ACC112 (cell line): ENCODE results near the gene IVD.

Experiments
- H2AFZ ChIP-seq: fragments of 200-600 bp; sonication (generic); one replicate; pipeline ENCODE4 v1.6.0; 2017; ENCODE audit warnings: antibody characterized with exemption, low read length; ENCODE audit not compliant: unreplicated experiment
- H3K27ac ChIP-seq: fragments of 200-600 bp; sonication (generic); 2 replicates; pipeline ENCODE4 v1.5.1; 2014; ENCODE audit warnings: low read depth, mild to moderate bottlenecking, antibody characterized with exemption, low read length, moderate library complexity
- H3K27me3 ChIP-seq: fragments of 200-600 bp; sonication (generic); 2 replicates; pipeline ENCODE4 v1.6.1; 2014; ENCODE audit warnings: mild to moderate bottlenecking, antibody characterized with exemption, low read length, moderate library complexity, mixed read lengths; ENCODE audit not compliant: insufficient read depth
- H3K36me3 ChIP-seq: fragments of 200-600 bp; sonication (generic); 2 replicates; pipeline ENCODE4 v1.6.1; 2016; ENCODE audit warnings: mild to moderate bottlenecking, antibody characterized with exemption, low read length, moderate library complexity, mixed read lengths; ENCODE audit not compliant: insufficient read depth
- H3K4me1 ChIP-seq: fragments of 200-600 bp; sonication (generic); one replicate; pipeline ENCODE4 v1.6.1; 2016; ENCODE audit warnings: low read length, mixed read lengths; ENCODE audit not compliant: insufficient read depth, unreplicated experiment, control insufficient read depth
- H3K4me3 ChIP-seq: fragments of 200-600 bp; sonication (generic); 2 replicates; pipeline ENCODE4 v1.5.1; 2014; ENCODE audit warnings: mild to moderate bottlenecking, low read depth, low read length
- H3K79me2 ChIP-seq: fragments of 200-600 bp; sonication (generic); one replicate; pipeline ENCODE4 v1.6.0; 2016; ENCODE audit warnings: low read length; ENCODE audit not compliant: control insufficient read depth, unreplicated experiment, insufficient read depth

The IVD gene

DNA sequence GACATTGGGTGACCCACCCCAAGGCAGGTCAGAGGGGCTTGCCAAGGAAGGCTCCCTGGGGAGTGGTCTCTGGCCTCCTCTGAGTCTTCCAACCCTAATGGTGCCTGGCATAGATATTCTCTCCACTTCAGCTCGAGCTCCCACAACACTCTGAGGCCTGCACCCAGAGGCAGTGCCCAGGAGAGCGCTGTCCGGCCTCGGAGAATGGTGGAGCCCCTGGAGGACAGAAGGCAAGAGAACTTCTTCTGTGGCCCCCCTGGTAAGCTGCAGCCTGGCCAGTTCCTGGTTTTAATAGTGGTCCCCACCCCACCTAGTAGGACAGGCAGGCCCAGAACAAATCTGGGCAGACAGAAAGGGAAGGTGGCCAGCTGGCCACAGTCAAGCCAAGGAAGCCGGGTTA lies 40.6 kb upstream of the IVD start:
- Histone ChIP-seq H3K4me1 (peaks cover 5% of the 10 kb centered on the region), H3K36me3 (no peaks in the 10 kb centered on the region), H3K27me3 (no peaks in the 10 kb centered on the region), H2AFZ (no peak overlapping the region), H3K4me3 (no peak overlapping the region), H3K27ac (no peak overlapping the region), H3K79me2 (peaks cover 5% of the 10 kb centered on the region)

DNA sequence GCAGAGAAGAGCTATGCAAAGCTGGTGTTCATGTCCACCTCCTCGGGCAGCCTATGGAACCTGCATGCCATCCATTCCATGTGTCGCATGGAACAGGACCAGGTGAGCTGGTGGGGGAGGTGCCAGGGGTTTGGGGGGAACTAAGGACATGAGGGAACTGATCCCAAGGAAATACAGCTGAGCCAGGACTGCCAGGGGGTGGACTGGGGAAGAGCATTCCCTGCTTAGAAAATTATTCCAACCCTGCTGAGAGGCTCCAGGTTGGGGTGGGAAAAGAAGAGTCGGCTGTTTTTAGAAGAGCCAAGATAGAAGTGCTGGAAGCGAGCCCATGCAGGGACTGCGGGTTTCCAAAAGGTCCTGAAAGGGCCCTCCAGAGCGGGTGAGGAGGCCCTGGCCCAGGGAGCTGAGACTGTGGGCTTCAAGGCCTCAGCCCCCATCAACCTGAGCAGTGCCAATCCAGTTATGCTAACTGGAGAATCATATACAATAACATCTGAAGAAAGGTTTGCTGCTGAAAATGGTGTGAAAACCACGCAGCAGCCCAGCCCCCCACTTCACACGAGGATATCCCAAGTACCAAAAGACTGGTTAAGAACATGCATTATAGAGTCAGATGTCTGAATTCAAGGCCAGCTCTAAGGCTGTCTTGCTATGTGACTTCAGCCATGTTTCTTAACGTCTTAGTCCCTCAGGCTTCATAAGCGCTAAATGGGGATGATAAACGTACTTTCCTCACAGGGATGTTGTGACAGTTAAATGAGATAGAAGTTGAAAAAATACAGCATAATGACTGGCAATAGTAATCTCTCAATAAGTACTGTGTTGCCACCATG lies 39.8 kb upstream of the IVD start:
- Histone ChIP-seq H3K27me3 (no peaks in the 10 kb centered on the region), H3K36me3 (no peaks in the 10 kb centered on the region), H3K27ac (no peak overlapping the region), H2AFZ (no peak overlapping the region), H3K4me1 (peaks cover 5% of the 10 kb centered on the region), H3K79me2 (peaks cover 5% of the 10 kb centered on the region), H3K4me3 (no peak overlapping the region)

DNA sequence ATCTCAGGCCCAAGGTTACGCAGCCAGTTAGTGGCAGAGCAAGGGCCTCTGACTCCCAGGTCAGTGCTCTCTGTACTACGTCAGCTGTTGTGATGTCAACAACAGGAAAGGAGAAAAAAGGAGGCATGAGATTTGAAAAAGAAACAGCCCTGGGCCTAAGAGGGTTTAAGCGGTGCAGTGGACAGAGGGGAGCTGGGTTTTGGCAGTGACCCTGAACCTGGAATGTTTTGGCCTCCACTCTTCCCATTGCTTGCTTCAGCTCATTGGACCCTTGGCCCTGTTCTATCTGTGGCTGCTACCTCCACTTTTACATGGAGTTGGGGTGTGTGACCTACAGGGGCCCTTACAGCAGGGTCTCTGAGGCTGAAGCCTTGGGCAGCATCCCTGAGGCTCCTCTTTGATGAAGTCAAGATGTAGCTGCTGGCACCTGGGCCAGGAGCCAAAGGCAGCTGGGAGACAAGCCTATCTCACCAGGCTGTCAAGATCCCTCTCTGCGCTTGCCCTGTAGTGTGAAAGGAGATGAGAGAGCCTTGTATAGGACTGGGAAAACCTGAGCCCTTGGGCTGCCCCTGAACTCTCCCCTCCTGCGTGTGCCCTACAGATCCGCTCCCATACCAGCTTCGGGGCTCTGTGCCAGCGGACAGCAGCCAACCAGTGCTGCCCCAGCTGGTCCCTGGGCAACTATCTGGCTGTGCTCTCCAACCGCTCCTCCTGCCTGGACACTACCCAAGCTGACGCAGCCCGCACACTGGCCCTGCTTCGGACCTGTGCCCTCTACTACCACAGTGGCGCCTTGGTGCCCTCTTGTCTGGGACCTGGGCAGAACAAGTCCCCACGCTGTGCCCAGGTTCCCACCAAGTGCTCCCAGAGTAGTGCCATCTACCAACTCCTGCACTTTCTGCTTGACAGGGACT lies 38.9 kb upstream of the IVD start:
- H3K4me1 ChIP-seq = peaks cover 5% of the 10 kb centered on the region
- no peak overlapping the region for H3K4me3 ChIP-seq
- peaks cover 5% of the 10 kb centered on the region for H3K79me2 ChIP-seq
- no peaks in the 10 kb centered on the region for H3K27me3 ChIP-seq
- no peak overlapping the region for H3K27ac ChIP-seq
- no peaks in the 10 kb centered on the region for H3K36me3 ChIP-seq
- no peak overlapping the region for H2AFZ ChIP-seq

DNA sequence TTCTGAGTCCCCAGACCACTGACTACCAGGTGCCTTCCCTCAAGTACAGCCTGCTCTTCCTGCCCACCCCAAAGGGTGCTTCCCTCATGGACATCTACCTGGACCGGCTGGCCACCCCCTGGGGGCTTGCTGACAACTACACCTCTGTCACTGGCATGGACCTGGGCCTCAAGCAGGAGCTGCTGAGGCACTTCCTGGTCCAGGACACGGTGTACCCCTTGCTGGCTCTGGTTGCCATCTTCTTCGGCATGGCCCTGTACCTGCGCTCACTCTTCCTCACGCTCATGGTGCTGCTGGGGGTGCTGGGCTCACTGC lies 38.3 kb upstream of the IVD start:
- no peak overlapping the region for H2AFZ ChIP-seq
- no peak overlapping the region for H3K4me3 ChIP-seq
- peaks cover 5% of the 10 kb centered on the region for H3K79me2 ChIP-seq
- peaks cover 6% of the 10 kb centered on the region for H3K4me1 ChIP-seq
- H3K27me3 ChIP-seq = no peaks in the 10 kb centered on the region
- no peak overlapping the region for H3K27ac ChIP-seq
- no peaks in the 10 kb centered on the region for H3K36me3 ChIP-seq

DNA sequence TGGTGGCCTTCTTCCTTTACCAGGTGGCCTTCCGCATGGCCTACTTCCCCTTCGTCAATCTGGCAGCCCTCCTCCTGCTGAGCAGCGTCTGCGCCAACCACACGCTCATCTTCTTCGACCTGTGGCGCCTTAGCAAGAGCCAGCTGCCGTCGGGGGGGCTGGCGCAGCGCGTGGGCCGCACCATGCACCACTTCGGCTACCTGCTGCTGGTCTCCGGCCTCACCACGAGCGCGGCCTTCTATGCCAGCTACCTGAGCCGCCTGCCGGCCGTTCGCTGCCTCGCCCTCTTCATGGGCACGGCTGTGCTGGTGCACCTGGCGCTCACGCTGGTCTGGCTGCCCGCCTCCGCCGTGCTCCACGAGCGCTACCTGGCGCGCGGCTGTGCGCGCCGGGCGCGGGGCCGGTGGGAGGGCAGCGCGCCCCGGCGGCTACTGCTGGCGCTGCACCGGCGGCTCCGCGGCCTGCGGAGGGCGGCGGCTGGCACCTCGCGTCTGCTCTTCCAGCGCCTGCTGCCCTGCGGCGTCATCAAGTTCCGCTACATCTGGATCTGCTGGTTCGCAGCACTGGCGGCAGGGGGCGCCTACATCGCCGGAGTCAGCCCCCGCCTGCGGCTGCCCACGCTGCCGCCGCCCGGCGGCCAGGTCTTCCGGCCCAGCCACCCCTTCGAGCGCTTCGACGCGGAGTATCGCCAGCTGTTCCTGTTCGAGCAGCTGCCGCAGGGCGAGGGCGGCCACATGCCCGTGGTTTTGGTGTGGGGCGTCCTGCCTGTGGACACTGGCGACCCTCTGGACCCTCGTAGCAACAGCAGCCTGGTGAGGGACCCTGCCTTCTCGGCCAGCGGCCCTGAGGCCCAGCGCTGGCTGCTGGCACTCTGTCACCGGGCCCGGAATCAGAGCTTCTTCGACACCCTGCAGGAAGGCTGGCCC lies 37.6 kb upstream of the IVD start:
- H3K36me3 ChIP-seq = no peaks in the 10 kb centered on the region
- H2AFZ ChIP-seq = peak overlapping the region; percentile 67
- peaks cover 5% of the 10 kb centered on the region for H3K79me2 ChIP-seq
- H3K4me3 ChIP-seq = peak overlapping the region; percentile 66
- peaks cover 13% of the 10 kb centered on the region for H3K4me1 ChIP-seq
- H3K27me3 ChIP-seq = no peaks in the 10 kb centered on the region
- no peak overlapping the region for H3K27ac ChIP-seq

DNA sequence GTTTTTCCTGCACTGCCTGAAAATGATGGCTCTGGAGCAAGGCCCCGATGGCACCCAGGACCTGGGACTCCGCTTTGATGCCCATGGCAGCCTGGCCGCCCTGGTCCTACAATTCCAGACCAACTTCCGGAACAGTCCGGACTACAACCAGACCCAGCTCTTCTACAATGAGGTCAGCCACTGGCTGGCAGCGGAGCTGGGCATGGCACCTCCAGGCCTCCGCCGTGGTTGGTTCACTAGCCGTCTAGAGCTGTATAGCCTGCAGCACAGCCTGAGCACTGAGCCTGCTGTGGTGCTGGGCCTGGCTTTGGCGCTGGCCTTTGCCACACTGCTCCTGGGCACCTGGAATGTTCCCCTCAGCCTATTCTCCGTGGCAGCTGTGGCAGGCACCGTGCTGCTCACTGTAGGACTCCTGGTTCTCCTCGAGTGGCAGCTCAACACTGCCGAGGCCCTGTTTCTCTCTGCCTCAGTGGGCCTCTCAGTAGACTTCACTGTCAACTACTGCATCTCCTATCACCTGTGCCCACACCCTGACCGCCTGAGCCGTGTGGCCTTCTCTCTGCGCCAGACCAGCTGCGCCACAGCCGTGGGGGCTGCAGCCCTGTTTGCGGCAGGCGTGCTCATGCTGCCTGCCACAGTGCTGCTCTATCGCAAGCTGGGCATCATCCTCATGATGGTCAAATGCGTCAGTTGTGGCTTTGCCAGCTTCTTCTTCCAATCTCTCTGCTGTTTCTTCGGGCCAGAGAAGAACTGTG lies 36.7 kb upstream of the IVD start:
- peaks cover 5% of the 10 kb centered on the region for H3K79me2 ChIP-seq
- H3K27me3 ChIP-seq = no peaks in the 10 kb centered on the region
- no peak overlapping the region for H3K4me3 ChIP-seq
- H3K36me3 ChIP-seq = no peaks in the 10 kb centered on the region
- peaks cover 15% of the 10 kb centered on the region for H3K4me1 ChIP-seq
- H2AFZ ChIP-seq = peak overlapping the region; percentile 67
- no peak overlapping the region for H3K27ac ChIP-seq

DNA sequence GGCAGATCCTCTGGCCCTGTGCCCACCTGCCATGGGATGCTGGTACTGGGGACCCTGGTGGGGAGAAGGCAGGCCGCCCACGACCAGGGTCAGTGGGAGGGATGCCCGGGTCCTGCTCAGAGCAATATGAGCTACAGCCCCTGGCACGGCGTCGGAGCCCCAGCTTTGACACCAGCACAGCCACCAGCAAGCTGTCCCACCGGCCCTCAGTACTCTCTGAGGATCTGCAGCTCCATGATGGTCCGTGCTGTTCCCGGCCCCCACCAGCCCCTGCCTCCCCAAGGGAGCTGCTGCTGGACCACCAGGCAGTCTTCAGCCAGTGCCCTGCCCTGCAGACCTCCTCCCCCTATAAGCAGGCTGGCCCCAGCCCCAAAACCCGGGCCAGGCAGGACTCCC lies 36.1 kb upstream of the IVD start:
- Histone ChIP-seq H3K4me1 (peaks cover 15% of the 10 kb centered on the region), H3K27ac (no peak overlapping the region)

DNA sequence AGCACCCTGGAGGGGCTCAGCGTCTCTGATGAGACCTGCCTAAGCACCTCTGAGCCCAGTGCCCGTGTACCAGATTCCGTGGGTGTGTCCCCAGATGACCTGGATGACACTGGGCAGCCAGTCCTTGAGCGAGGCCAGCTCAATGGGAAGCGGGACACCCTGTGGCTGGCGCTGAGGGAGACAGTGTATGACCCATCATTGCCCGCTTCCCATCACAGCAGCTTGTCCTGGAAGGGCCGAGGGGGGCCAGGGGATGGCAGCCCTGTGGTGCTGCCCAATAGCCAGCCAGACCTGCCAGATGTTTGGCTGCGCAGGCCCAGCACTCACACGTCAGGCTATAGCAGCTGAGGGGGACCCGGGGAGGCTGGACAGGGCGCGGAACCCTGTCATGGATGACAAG lies 35.6 kb upstream of the IVD start:
- H3K36me3 ChIP-seq = no peaks in the 10 kb centered on the region
- peaks cover 15% of the 10 kb centered on the region for H3K4me1 ChIP-seq
- no peak overlapping the region for H3K4me3 ChIP-seq
- H3K27ac ChIP-seq = no peak overlapping the region
- H2AFZ ChIP-seq = no peak overlapping the region
- no peaks in the 10 kb centered on the region for H3K27me3 ChIP-seq
- peaks cover 5% of the 10 kb centered on the region for H3K79me2 ChIP-seq

More for the DNA sequence above, 36.1 kb upstream of the IVD start:
- Histone ChIP-seq H3K36me3 (no peaks in the 10 kb centered on the region), H2AFZ (no peak overlapping the region), H3K4me3 (no peak overlapping the region), H3K27me3 (no peaks in the 10 kb centered on the region), H3K79me2 (peaks cover 5% of the 10 kb centered on the region)

DNA sequence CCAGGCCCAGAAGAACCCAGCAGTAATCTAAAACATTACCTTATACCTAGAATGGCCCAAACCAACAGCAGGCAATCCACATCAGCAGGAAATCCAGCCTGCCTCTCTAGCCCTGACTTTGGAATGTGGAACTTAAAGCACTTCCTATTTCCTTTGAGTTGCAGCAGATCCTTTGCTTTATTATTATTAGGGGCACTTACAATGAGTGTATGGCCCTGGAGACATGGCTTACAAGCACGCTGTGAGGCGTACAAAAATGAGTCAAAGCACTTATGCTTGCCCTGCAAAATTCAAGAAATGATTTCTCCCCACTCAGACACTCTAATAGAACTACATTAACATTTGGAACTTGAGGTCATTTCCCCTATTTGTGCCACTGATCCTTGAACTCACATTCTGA lies 32.6 kb upstream of the IVD start:
- Histone ChIP-seq H3K27ac (no peak overlapping the region), H3K27me3 (no peaks in the 10 kb centered on the region), H3K79me2 (peaks cover 5% of the 10 kb centered on the region), H3K36me3 (no peaks in the 10 kb centered on the region), H2AFZ (peak overlapping the region; percentile 25), H3K4me3 (no peak overlapping the region), H3K4me1 (peaks cover 15% of the 10 kb centered on the region)

DNA sequence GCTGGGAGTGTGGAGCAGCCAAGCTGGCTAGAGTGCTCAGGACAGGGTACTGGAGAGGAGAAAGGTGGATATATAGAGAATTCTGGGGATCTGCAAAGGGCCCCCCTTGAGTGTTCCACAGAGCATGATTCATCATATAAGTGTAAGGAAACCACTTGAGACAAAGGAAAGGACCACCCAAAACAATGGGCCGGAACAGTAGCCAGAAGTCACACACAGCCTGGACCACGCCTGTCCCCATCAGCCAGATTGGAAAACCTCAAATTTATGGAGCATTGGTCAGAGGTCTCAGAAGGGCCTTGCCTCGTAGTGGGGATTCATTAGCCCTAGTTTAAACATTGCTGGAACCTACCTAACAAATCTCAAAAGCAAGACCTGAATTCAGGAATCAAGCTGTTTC lies 28.0 kb upstream of the IVD start:
- Histone ChIP-seq H3K79me2 (no peaks in the 10 kb centered on the region), H3K36me3 (no peaks in the 10 kb centered on the region), H3K4me3 (no peak overlapping the region), H3K27ac (no peak overlapping the region), H3K4me1 (peaks cover 21% of the 10 kb centered on the region), H2AFZ (no peak overlapping the region), H3K27me3 (no peaks in the 10 kb centered on the region)
